Fibroblast of villous mesenchyme (primary cell): ENCODE measurements around the gene UBB. TPM values are rescaled to one million over a fixed set of nuclear protein-coding genes. Genes with fewer than 3 reads are reported as not detected.

ENCODE experiments used
- DNase-seq: peaks from one replicate; pipeline ENCODE4 v3.0.0-alpha.2; 2010; ENCODE audit warnings: low read depth
- H3K4me3 ChIP-seq: 2 replicates; pipeline ENCODE4 v1.5.1; 2011; ENCODE audit warnings: low read depth, mild to moderate bottlenecking, low read length
- total RNA-seq: library from RNA; depleted of rRNA; stranded (reverse); fragments of >200 nt; gene quantifications from 2 replicates; pipeline ENCODE4 v1.2.3, GENCODE V29; 2012
- TF ChIP-seq, protein P1 (sequence below): IDR thresholded peaks from 2 replicates; pipeline ENCODE4 v1.5.1; 2012; ENCODE audit warnings: low read depth, mild to moderate bottlenecking, low read length; ENCODE audit not compliant: insufficient read depth

Gene UBB
- 1,346 and 1,383 TPM in 2 replicates for total RNA-seq

DNA sequence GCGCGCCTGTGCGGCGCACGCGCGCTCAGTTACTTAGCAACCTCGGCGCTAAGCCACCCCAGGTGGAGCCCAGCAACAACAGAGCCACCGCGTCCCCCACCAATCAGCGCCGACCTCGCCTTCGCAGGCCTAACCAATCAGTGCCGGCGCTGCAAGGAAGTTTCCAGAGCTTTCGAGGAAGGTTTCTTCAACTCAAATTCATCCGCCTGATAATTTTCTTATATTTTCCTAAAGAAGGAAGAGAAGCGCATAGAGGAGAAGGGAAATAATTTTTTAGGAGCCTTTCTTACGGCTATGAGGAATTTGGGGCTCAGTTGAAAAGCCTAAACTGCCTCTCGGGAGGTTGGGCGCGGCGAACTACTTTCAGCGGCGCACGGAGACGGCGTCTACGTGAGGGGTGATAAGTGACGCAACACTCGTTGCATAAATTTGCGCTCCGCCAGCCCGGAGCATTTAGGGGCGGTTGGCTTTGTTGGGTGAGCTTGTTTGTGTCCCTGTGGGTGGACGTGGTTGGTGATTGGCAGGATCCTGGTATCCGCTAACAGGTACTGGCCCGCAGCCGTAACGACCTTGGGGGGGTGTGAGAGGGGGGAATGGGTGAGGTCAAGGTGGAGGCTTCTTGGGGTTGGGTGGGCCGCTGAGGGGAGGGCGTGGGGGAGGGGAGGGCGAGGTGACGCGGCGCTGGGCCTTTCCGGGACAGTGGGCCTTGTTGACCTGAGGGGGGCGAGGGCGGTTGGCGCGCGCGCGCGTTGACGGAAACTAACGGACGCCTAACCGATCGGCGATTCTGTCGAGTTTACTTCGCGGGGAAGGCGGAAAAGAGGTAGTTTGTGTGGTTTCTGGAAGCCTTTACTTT is at the start of gene UBB:
TSS of gene UBB (plus strand) at position 452 of the 856 bp plus-strand sequence. CDS start 817 bp downstream, outside the sequence.
- TF ChIP-seq, protein P1, sequence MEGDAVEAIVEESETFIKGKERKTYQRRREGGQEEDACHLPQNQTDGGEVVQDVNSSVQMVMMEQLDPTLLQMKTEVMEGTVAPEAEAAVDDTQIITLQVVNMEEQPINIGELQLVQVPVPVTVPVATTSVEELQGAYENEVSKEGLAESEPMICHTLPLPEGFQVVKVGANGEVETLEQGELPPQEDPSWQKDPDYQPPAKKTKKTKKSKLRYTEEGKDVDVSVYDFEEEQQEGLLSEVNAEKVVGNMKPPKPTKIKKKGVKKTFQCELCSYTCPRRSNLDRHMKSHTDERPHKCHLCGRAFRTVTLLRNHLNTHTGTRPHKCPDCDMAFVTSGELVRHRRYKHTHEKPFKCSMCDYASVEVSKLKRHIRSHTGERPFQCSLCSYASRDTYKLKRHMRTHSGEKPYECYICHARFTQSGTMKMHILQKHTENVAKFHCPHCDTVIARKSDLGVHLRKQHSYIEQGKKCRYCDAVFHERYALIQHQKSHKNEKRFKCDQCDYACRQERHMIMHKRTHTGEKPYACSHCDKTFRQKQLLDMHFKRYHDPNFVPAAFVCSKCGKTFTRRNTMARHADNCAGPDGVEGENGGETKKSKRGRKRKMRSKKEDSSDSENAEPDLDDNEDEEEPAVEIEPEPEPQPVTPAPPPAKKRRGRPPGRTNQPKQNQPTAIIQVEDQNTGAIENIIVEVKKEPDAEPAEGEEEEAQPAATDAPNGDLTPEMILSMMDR, result no peak
- peak; percentile 99 for DNase-seq
- peak within 1 kb of the TSS; percentile 98 for H3K4me3 ChIP-seq

DNA sequence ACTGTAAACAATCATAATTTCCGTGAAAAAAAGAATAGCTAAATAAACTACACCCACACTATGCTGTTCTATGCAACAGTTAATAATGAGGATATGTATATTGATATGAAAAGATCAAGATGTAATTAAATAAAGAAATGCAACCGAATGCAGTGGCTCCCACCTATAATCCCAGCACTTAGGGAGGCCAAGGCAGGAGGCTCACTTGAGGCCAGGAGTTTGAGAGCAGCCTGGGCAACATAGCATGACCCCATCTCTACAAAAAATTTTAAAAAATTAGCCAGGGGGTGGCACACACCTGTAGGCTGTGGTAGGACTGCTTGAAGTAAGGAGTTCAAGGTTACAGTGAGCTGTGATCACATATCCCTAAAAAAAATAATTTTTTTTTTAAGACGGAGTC is 42.5 kb upstream of the UBB start:
- TF ChIP-seq, protein P1, result no peak

DNA sequence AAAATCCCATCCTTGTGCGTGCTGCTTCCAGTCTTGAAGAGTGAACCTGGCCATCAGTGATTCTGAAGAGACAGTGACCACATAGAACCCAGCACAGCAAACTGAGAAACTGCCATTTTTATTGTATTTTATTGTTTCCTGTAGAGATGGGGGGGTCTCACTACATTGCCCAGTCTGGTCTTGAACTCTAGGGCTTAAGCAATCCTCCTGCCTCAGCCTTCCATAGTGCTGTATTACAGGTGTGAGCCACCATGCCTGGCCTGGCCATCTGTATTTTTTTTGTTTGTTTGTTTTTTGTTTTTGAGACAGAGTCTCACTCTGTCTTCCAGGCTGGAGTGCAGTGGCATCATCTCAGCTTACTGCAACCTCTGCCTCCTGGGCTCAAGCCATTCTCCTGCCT is 41.5 kb upstream of the UBB start:
- H3K4me3 ChIP-seq, result no peak overlapping the region
- TF ChIP-seq, protein P1, result no peak
- no peak for DNase-seq

More for the DNA sequence above, 42.5 kb upstream of the UBB start:
- DNase-seq, result no peak
- H3K4me3 ChIP-seq, result no peak overlapping the region

DNA sequence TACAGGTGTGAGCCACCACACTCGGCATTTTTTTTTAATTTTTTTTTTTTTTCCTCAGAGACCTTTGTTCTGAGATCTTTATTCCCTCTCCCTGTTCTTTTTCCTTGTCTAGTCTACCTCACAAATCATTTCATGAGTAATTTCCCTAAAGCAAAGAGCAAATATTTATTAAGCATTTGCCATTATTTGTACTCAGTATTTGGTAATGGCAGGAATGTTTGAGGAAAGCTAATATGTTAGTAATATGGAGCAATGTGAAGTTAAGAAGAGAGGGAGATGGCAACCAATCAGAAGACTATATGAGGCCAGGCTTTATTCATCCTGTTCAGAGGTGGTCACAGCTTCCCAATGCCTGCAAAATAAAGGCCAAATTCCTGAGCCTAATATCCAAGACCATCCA is 40.9 kb upstream of the UBB start:
- TF ChIP-seq, protein P1, result no peak
- DNase-seq, result no peak
- H3K4me3 ChIP-seq, result no peak overlapping the region

DNA sequence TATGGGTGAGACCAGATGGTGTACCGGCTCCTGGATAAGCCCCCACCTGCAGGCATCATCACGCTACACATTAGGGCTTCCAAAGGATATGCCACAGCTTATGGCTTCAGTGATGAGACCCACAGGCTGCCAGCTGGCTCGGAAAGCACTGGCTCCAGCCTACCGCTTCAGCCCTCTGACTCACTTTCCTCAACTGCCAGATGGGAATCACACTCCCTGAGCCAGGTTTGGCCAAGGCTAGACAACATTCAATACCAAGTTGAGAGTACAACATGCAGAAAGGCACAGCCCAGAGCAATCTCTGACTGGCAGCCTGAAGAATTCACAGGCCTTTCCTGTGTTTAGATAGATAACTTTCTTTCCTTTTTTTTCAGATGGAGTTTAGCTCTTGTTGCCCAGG is 37.9 kb upstream of the UBB start:
- no peak overlapping the region for H3K4me3 ChIP-seq
- TF ChIP-seq, protein P1, result no peak
- DNase-seq, result no peak

DNA sequence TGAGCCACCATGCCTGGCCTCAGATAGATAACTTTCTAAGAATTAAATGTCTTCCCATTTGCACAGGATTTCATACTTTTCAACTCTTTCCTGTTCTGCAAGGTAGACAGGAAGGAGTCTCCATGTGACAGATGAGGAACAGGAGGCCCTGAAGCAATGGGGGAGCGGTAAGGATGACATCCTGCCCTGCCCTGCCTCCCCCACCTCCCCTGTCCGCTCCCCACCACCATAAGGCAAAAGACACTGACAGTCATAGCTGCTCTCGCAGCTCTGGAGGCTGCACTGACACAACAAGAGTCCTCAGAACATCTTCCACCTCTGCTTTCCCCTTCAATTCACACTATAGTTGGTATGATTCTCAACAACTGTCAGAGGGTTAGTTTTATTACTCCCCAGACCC is 37.3 kb upstream of the UBB start:
- DNase-seq, result no peak
- TF ChIP-seq, protein P1, result no peak
- no peak overlapping the region for H3K4me3 ChIP-seq

DNA sequence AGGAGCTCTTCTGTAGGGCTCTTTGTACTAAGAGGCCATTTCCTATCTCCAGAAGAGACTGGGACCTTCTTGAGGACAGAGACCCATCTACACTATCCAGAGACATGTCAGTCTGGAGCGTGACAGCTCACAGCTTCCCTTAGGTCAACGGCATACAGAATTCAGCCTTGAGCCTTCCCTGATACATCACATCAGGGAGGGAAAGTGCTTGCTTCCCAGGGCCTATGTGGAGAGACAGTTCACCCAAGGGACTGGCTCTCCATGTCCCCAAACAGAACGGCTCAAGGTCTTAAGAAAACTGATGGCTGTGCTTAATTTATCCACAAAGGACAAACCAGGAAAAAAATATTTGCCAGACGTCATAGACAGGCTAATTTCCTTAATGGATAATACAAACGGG is 35.3 kb upstream of the UBB start:
- TF ChIP-seq, protein P1, result no peak
- no peak for DNase-seq

More for the DNA sequence above, 35.3 kb upstream of the UBB start:
- no peak overlapping the region for H3K4me3 ChIP-seq
